ENCODE measurements around the gene MACROD2.

GRCh38 chr20:14740380-14740779 lies 745.1 kb downstream of the MACROD2 start:
- TF ChIP-seq TAF1 (IDR thresholded peaks at IDR 0.05; ENCODE audit: low read depth) (no peak), CTCF (IDR thresholded peaks at IDR 0.05; ENCODE audit: poor library complexity, severe bottlenecking) (no peak), REST (IDR thresholded peaks at IDR 0.05; ENCODE audit: borderline replicate concordance) (no peak), EP300 (conservative IDR thresholded peaks at IDR 0.05; ENCODE audit: poor library complexity, severe bottlenecking) (no peak), MXI1 (conservative IDR thresholded peaks at IDR 0.05; ENCODE audit: poor library complexity, severe bottlenecking) (no peak), EZH2 (IDR thresholded peaks at IDR 0.05; ENCODE audit: borderline replicate concordance, insufficient read depth, low read length, poor library complexity, severe bottlenecking) (no peak)
